Thymus (tissue), 11 donors: Measurements from ENCODE around the gene ANKRD28. TPM values are rescaled to one million over a fixed set of nuclear protein-coding genes. Genes with fewer than 3 reads are reported as not detected.

Source experiments
- DNase-seq, 9 donors: peaks; one replicate each; pipeline ENCODE4 v3.0.0-alpha.2; 2013; ENCODE audit warnings: low spot score in 9 of 9, low read depth in 6 of 9, missing footprints in 1 of 9
- H3K27ac ChIP-seq, 2 donors: one replicate each; pipeline ENCODE4 v1.5.1; 2013; ENCODE audit warnings: control low read depth in 1 of 2, low read depth in 1 of 2, low read length in 1 of 2, mild to moderate bottlenecking in 1 of 2, moderate library complexity in 1 of 2
- H3K27me3 ChIP-seq, 2 donors: one replicate each; pipeline ENCODE4 v1.5.1; 2013; ENCODE audit warnings: low read length in 1 of 2; ENCODE audit not compliant: control insufficient read depth in 2 of 2, insufficient read depth in 1 of 2
- H3K36me3 ChIP-seq, 2 donors: one replicate each; pipeline ENCODE4 v1.5.1; 2013; ENCODE audit warnings: low read length in 1 of 2, mild to moderate bottlenecking in 1 of 2, moderate library complexity in 1 of 2; ENCODE audit not compliant: control insufficient read depth in 2 of 2, insufficient read depth in 2 of 2
- H3K4me1 ChIP-seq, 2 donors: one replicate each; pipeline ENCODE4 v1.5.1; 2013; ENCODE audit warnings: low read length in 2 of 2; ENCODE audit not compliant: control insufficient read depth in 2 of 2, insufficient read depth in 2 of 2
- H3K4me3 ChIP-seq, 2 donors: one replicate each; pipeline ENCODE4 v1.5.1; 2013; ENCODE audit warnings: low read length in 2 of 2, control low read depth in 1 of 2, mild to moderate bottlenecking in 1 of 2
- H3K9me3 ChIP-seq, 2 donors: one replicate each; pipeline ENCODE4 v1.5.1; 2013; ENCODE audit warnings: low read length in 1 of 2, mild to moderate bottlenecking in 1 of 2; ENCODE audit not compliant: control insufficient read depth in 2 of 2, insufficient read depth in 1 of 2
- WGBS: extraction: QIAGEN DNeasy Blood & Tissue Kit; methylation state at CpG from one replicate; pipeline ENCODE4 v1.1.7; 2013; 5-methylcytosine and 5-hydroxymethylcytosine counted together
- polyA plus RNA-seq: library from polyadenylated mRNA; stranded (reverse); fragments of 200-250 nt; gene quantifications from one replicate; pipeline ENCODE4 v1.2.3, GENCODE V29; 2013
- total RNA-seq: library from RNA; stranded (reverse); fragments of 120-200 nt; gene quantifications from one replicate; pipeline ENCODE4 v1.2.4, GENCODE V29; 2013
- donor health status: healthy.

ANKRD28 gene
- total and polyA plus RNA-seq, 2 donors, result 26.5 to 27.1 TPM

DNA sequence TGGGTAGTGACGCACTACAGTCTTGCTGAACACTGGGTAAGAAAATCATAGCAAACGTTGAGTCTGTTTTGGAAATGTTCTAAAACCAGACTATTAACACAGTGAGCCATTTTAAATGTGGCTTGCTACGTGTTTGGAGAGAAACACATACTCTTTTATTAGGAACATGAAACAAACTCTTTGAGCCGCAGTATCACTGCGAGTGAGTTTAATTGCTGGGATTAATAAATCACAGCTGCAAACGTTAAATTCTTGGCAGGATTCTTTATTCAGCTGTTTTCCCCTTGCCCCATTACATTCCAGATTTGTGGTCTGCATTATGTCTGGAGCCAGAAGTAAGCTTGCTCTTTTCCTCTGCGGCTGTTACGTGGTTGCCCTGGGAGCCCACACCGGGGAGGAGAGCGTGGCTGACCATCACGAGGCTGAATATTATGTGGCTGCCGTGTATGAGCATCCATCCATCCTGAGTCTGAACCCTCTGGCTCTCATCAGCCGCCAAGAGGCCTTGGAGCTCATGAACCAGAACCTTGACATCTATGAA lies 162.6 kb downstream of the ANKRD28 start:
- DNase-seq, result no peak
- Histone ChIP-seq H3K4me1 (peaks cover 0 to 16% of the 10 kb centered on the region in 2 donors), H3K9me3 (no peaks in the 10 kb centered on the region), H3K27ac (no peak overlapping the region), H3K27me3 (no peaks in the 10 kb centered on the region), H3K4me3 (no peak overlapping the region), H3K36me3 (no peaks in the 10 kb centered on the region)
- WGBS, result 94% methylated on average over 13 of the region's 13 CpGs

DNA sequence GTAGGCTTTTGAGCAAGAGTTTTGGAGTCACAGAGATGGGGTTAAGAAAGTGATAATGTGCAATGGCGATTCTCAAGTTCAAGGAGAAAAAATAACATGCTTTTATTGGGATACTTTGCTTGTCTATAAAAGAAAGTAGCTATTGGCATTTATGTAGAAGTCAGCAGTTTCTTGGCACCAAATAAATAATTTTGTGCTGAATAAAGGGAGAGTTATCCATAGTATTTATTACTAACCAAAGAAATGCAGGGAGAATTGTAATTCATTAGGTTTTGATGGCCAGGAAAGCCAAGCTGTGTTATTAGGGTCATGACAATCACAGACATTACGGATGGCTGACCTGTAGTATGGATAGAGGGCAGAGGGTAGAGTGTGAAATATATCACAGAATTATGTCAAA lies 163.1 kb downstream of the ANKRD28 start:
- H3K9me3 ChIP-seq, result no peaks in the 10 kb centered on the region
- no peak overlapping the region for H3K27ac ChIP-seq
- H3K4me3 ChIP-seq, result no peak overlapping the region
- no peaks in the 10 kb centered on the region for H3K36me3 ChIP-seq
- H3K27me3 ChIP-seq, result no peaks in the 10 kb centered on the region
- WGBS, result 96% methylated on average over 2 of the region's 2 CpGs
- no peak for DNase-seq
- H3K4me1 ChIP-seq, result peaks cover 0 to 16% of the 10 kb centered on the region in 2 donors

DNA sequence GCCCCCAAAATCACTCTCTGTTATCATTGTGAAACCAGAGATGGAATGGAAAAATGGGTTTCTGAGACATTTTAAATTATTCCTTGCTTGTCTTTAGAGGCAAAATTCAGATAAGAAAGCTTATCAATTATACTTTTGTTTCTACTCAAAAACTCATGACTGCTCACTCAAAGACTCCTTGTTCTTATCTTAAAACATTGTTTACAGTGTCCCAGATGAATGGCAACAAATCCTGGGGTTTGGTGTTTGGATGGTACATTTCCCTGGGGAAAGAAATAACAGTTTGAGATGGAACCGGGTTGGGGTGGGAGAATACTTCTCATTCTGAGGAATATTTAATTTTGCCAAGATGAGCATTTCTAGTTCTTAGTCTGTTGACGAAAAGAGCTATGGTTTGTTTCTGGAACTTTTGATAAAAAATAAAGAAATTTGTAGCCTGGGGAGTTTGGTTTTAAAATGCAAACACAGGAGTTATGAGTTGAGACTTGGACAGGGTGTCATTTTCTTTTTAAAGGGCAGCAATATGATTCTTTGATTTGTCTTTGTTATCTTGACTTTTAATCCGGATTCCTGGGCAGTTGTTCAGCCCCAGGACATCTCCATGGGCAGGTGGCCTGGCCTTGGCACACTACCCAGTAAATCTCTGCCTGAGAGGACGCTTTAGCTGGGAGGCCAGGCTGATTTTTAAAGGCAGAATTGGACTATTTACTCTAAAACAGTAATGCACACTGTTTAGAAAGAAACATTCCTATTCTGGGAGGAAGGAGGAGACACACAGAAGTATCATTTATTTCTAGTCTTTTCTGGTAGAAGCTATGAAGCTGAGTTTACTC lies 163.8 kb downstream of the ANKRD28 start:
- DNase-seq, result no peak
- Histone ChIP-seq H3K4me1 (peaks cover 0 to 16% of the 10 kb centered on the region in 2 donors), H3K36me3 (no peaks in the 10 kb centered on the region), H3K4me3 (no peak overlapping the region), H3K9me3 (peaks cover 0 to 4% of the 10 kb centered on the region in 2 donors), H3K27me3 (no peaks in the 10 kb centered on the region), H3K27ac (no peak overlapping the region)
- 71% methylated on average over 4 of the region's 4 CpGs for WGBS

DNA sequence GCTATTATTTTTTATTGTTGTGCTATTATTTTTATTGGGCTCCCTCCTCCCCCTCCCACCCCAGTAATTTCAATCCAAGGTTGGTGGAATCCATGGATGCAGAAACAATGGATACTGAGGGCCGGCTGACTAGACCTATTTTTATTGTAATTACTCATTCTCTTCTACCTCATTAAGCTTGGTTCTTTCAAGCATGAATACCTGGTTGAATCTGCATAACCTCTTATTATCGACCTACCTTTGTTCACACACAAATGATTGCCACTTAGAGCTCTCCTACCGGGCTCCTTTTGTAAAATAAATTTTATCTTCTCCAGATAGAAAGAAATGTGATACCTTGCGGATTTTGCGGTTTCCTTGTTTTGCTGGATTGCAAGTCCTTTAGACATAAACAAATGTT lies 164.6 kb downstream of the ANKRD28 start:
- 98% methylated on average over 5 of the region's 5 CpGs for WGBS
- H3K27me3 ChIP-seq, result no peaks in the 10 kb centered on the region
- no peak overlapping the region for H3K27ac ChIP-seq
- H3K9me3 ChIP-seq, result peaks cover 0 to 4% of the 10 kb centered on the region in 2 donors
- no peak overlapping the region for H3K4me3 ChIP-seq
- H3K36me3 ChIP-seq, result no peaks in the 10 kb centered on the region
- H3K4me1 ChIP-seq, result peaks cover 0 to 16% of the 10 kb centered on the region in 2 donors
- DNase-seq, result no peak

DNA sequence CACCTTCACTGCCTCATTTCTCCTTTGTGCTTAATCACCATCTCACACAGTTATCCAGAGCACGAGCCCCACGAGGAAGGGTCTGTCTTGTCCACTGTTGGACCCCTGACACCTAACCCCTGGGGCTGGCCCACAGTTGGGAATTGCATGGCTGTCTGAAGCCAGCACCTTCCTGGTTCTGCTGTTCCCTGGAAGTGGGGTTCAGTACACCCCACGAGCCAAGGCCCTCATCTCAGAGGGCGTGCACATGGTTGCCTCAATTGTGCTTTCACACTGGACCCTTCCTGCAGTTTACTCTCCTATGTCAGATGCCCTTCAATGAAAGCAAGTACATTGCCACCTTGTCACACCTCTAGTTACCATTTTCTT lies 165.6 kb downstream of the ANKRD28 start:
- no peak overlapping the region for H3K27ac ChIP-seq
- H3K36me3 ChIP-seq, result no peaks in the 10 kb centered on the region
- H3K4me3 ChIP-seq, result no peak overlapping the region
- H3K27me3 ChIP-seq, result no peaks in the 10 kb centered on the region
- H3K4me1 ChIP-seq, result peaks cover 0 to 15% of the 10 kb centered on the region in 2 donors
- WGBS, result 98% methylated on average over 4 of the region's 4 CpGs
- H3K9me3 ChIP-seq, result peaks cover 0 to 4% of the 10 kb centered on the region in 2 donors
- DNase-seq, result no peak

DNA sequence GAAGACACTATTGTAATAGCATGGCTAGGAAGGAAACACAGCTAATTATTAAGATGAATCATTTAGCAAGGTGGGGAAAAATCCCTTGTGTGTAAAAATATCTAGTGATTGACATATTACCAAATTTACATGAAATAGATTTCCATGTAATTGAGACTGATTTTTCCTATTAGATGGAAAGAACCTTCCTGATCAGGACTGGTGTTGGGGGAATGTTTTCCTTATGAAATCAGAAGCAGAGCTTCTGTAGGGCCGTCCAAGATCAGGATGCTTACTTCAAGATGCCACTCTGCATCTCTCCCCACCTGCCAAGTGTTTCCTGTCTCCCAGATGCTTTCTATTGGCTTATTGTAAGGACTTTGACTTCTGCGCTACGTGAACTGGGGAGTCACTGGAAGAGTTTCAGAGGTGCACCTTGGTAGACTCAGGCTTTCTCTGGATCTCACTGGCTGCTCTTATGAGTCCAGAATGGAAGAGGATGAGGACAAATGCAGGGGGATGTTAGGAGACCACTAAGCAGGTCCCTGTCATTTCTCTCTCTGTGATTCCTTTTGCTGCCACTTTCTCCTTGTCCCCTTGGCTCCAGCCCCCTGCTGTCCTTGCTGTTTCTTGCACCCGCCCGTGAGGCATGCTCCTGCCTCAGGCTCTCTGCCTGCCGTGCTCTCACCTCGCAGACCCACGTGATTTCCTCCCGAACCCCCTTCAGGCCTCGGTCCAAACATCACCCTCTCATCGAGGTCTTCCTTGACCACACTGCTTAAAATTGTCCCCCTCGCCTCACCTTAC lies 166.2 kb downstream of the ANKRD28 start:
- no peak overlapping the region for H3K27ac ChIP-seq
- H3K4me1 ChIP-seq, result peaks cover 0 to 11% of the 10 kb centered on the region in 2 donors
- WGBS, result 95% methylated on average over 12 of the region's 12 CpGs

DNA sequence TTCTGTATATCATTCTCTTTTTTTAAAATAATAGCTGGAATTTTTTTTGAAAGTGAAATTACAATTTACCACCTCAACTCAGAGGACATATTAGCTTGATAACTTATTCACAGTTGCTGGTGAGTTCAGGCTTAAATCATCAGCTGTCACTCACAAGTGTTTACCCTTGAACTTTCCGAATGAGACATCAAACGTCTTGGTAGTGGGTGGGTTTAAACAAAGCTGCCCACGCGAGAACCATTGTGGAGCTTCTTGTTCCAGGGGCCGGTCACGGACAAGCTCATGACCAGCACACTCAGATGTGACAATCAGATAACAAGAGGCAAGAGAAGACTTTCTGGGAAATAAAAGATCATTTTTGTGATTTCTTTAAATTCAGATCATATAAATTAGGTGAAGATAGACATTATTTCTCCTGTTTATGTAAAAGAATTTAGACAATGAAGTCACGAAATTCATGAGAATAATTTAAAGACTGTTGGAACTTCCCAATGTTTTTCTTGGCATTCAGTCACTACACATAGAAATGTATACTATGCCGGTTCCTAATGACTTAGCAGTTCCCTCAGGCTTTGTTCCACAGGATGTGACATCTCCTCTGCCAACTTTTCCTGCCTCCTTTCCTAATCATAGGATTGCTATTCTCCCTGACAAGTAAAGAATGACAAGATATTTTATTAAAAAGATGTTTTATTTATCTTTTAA lies 167.0 kb downstream of the ANKRD28 start:
- peaks cover 0 to 4% of the 10 kb centered on the region in 2 donors for H3K9me3 ChIP-seq
- H3K27ac ChIP-seq, result peak overlapping the region; percentile 12 to 41
- DNase-seq, result no peak
- no peaks in the 10 kb centered on the region for H3K27me3 ChIP-seq
- H3K4me1 ChIP-seq, result peaks cover 0 to 3% of the 10 kb centered on the region in 2 donors
- H3K4me3 ChIP-seq, result no peak overlapping the region
- 62% methylated on average over 8 of the region's 8 CpGs for WGBS
- no peaks in the 10 kb centered on the region for H3K36me3 ChIP-seq

More for the DNA sequence above, 166.2 kb downstream of the ANKRD28 start:
- peaks cover 0 to 4% of the 10 kb centered on the region in 2 donors for H3K9me3 ChIP-seq
- no peak for DNase-seq
- H3K27me3 ChIP-seq, result no peaks in the 10 kb centered on the region
- no peak overlapping the region for H3K4me3 ChIP-seq
- H3K36me3 ChIP-seq, result no peaks in the 10 kb centered on the region

DNA sequence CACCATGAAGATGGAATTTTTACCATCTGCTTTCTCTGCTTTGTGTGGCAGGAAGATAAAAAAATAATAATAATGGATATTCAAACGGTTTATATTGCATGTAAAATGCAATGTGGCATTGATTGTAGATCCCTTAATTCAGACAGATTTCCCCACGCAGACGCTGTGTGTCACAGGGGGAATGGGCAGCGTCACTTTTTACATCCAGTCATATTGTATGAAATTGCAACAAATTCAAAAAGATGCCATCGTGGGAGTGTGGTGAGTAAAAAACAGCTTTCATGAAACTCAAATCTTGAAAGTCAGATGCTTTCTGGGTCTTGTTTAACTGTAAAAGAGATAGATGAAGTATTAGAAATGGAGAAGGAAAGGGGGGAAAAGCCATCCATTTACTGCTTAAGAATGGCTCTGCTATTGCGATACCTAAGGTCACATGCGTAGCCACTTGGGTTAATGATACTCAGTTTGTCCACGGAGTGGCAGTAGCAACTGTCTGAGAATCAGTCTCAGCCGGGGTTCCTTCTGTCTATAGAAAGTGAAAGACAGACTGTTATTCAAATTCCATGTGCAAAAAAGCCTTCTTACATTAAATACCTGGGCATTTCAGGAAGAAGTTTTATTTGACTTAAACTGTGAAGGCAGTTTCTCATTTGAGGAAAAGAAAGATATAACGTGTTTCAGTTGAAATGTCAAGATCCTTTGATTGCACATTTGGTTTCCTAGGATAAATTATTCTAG lies 167.8 kb downstream of the ANKRD28 start:
- H3K4me1 ChIP-seq, result no peaks in the 10 kb centered on the region
- H3K4me3 ChIP-seq, result no peak overlapping the region
- 51% methylated on average over 10 of the region's 10 CpGs for WGBS
- peaks cover 0 to 4% of the 10 kb centered on the region in 2 donors for H3K9me3 ChIP-seq
- no peaks in the 10 kb centered on the region for H3K36me3 ChIP-seq
- no peaks in the 10 kb centered on the region for H3K27me3 ChIP-seq
- DNase-seq, result peak; percentile 29 to 84 (median 57)
- no peak overlapping the region for H3K27ac ChIP-seq
